T-helper 17 cell (primary cell): ENCODE results near the gene MGAT5. TPM values are rescaled to one million over a fixed set of nuclear protein-coding genes. Genes with fewer than 3 reads are reported as not detected.

ENCODE experiments used
- ATAC-seq: fragments of 150-1000 bp; cut with Tn5 transposase; 2 replicates; pipeline ENCODE4 v1.10.0; 2021; ENCODE audit warnings: mild to moderate bottlenecking, moderate library complexity
- DNase-seq, 3 donors: peaks; one replicate each; pipeline versions ENCODE4 v3.0.0 to v3.0.0-alpha.2; 2020 to 2021
- H3K9me3 ChIP-seq: one replicate; pipeline ENCODE4 v1.7.0; 2013; ENCODE audit warnings: low read length, mild to moderate bottlenecking; ENCODE audit not compliant: control insufficient read depth, poor library complexity, severe bottlenecking
- H3K27ac Mint-ChIP-seq: one replicate; pipeline ENCODE4 v1.8.0; 2022; ENCODE audit warnings: mild to moderate bottlenecking, moderate library complexity, mixed read lengths
- H3K27me3 Mint-ChIP-seq: one replicate; pipeline ENCODE4 v1.8.0; 2022; ENCODE audit warnings: mixed read lengths
- H3K36me3 Mint-ChIP-seq: one replicate; pipeline ENCODE4 v1.8.0; 2022; ENCODE audit warnings: low read depth, mixed read lengths
- H3K4me1 Mint-ChIP-seq: one replicate; pipeline ENCODE4 v1.8.0; 2022; ENCODE audit warnings: mild to moderate bottlenecking, mixed read lengths
- H3K4me3 Mint-ChIP-seq: one replicate; pipeline ENCODE4 v1.8.0; 2022; ENCODE audit warnings: mild to moderate bottlenecking, moderate library complexity, mixed read lengths
- total RNA-seq, 4 donors: library from RNA in 2 of 4; stranded (reverse) in 2 of 4; gene quantifications; one replicate each; pipeline ENCODE4 v1.2.3 and lab custom pipeline; 2022 to 2026

Gene MGAT5
- total RNA-seq, 2 donors from 2014 or later: 120 to 127 TPM

- H3K36me3 Mint-ChIP-seq: peaks cover 5% of the 10 kb centered on the region
- H3K4me1 Mint-ChIP-seq: peaks cover 59% of the 10 kb centered on the region
- H3K4me3 Mint-ChIP-seq: no peak overlapping the region
These were observed 24.7 kb downstream of the MGAT5 start for GRCh38 chr2:134278553-134278952.

DNA sequence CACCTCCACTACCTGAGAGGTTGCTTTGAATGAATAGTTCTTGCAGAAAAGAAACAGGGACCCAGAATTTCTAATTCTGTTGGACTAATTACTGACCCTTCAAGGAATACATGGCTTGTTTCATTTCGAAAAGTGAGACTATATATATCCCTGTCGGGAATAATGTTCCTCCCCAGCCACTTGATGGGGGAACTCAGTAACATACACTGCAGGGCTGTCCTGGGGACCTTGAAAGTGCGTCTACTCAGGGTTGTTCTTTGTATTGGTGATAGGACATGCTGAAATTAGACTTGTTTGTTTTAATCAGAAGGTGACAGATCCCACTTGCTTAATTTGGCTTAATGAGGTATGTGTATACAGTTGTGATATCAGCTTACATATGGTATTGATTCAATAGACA, 25.5 kb downstream of the MGAT5 start:
- H3K36me3 Mint-ChIP-seq: peaks cover 4% of the 10 kb centered on the region
- DNase-seq (no peak), ATAC-seq (no peak)
- H3K27me3 Mint-ChIP-seq: no peaks in the 10 kb centered on the region
- peak overlapping the region; percentile 74 for H3K27ac Mint-ChIP-seq
- peaks cover 56% of the 10 kb centered on the region for H3K4me1 Mint-ChIP-seq
- H3K9me3 ChIP-seq: no peaks in the 10 kb centered on the region
- no peak overlapping the region for H3K4me3 Mint-ChIP-seq

More at GRCh38 chr2:134278553-134278952, 24.7 kb downstream of the MGAT5 start:
- ATAC-seq: no peak
- no peak for DNase-seq
- H3K27me3 Mint-ChIP-seq: no peaks in the 10 kb centered on the region
- no peaks in the 10 kb centered on the region for H3K9me3 ChIP-seq
- H3K27ac Mint-ChIP-seq: peak overlapping the region; percentile 47

DNA sequence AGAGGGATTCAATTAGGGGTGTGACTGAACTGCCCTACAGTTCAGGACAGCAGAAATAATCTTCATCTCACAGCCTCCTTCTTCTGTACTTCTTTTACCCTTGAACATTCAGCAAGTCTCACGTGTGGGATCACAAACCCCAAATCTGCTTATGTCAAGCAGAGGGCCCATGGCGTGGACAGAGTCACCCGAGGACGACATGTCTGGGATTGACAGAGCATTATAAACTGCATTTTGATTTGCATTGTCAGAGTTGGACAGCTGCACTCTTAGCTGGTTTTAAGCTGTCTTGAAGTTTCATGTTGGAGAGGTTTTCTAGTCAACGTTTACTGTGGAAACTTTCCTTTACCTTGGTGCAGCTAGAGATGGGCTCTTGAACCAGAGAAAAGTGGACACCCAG, 26.4 kb downstream of the MGAT5 start:
- peaks cover 4% of the 10 kb centered on the region for H3K36me3 Mint-ChIP-seq
- no peaks in the 10 kb centered on the region for H3K9me3 ChIP-seq
- ATAC-seq: no peak
- H3K4me3 Mint-ChIP-seq: no peak overlapping the region
- H3K27me3 Mint-ChIP-seq: no peaks in the 10 kb centered on the region
- H3K4me1 Mint-ChIP-seq: peaks cover 51% of the 10 kb centered on the region
- H3K27ac Mint-ChIP-seq: peak overlapping the region; percentile 74
- DNase-seq: no peak

DNA sequence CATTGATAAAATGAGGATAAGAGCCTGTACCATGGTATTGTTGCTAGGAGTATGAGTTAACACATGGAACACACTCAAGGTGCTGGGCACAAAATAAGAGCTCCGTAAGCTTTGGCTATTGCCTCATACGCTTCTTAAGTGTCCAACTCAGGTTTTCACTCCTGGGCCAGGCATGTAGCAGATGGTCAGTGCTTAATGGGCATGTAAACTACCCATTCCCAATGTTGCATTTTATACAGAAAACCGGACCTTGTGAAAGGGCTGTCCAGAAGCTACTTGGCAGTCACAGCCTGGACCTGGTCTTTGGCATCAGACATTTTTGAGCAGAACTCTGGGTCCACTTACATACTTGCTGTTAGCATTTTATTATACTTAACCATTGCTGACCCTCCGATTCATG, 26.9 kb downstream of the MGAT5 start:
- Mint-ChIP-seq H3K36me3 (peaks cover 4% of the 10 kb centered on the region), H3K4me3 (no peak overlapping the region), H3K27me3 (no peaks in the 10 kb centered on the region), H3K27ac (peak overlapping the region; percentile 95), H3K4me1 (peaks cover 53% of the 10 kb centered on the region)
- H3K9me3 ChIP-seq: no peaks in the 10 kb centered on the region
- ATAC-seq: no peak
- DNase-seq: no peak

DNA sequence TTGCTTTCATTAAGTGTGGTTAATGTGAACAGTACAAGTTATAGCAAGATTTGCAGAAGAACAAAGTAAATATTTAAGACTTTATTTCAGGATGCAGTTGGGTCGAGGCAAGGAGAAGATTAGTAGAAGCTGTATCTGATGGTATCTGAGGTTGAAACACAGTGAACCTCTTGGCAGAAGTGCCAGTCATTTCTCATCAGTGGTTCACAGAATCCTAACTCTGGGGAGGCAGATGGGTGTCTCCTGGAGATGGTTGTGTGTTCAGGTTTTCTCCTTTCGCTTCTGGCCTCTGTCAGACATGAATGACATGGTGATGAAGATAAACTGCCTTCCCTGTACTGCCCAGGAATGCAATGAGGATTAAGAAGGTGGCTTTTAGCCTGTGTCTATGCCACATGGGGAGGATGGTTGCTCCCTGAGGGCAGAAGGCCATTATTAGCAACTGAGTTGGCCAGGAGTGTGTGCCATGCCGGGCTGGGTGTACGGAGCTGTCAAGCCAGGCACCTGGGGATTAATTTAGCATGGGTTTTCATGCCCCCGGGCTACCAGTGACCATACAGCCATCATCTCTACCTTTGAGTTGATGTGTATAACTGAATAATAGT, 28.0 kb downstream of the MGAT5 start:
- peak overlapping the region; percentile 74 for H3K4me3 Mint-ChIP-seq
- no peak for ATAC-seq

DNA sequence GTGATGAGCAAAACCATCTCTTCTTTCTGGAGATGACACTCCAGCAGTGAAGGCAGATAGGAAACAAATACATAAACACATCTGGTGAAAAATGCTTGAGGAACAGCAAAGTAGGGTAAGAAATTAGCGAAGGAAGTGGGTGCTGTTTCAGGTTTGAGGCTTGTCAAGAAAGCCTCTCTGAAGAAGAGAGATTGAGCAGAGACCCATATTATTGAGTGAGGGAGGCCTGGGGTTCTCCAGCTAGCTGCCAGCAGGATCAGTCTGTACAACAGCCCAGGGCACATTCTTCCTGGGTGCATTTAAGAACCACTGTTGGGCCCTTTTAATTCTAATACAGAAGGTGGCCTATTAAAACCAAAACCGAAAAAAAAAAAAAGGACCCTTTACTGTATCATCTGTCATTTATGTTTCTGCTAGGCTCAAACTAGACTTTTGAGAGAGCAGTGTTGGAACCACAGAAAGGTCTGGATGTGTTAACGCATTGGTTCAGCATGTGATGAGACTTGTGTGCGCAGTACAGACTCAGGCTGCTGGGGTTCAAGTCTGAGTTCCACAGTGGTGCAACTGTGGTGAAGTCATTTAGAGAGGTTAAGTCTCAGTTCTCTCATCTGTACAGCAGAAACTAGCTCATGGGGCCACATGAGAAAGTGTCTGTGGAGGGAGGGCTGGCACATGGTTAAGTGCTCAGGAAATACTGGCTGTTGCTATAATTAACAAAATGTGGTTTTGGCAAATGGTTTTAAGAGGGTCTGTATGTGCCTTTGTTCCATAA, 28.9 kb downstream of the MGAT5 start:
- no peak for DNase-seq
- peaks cover 4% of the 10 kb centered on the region for H3K36me3 Mint-ChIP-seq
- H3K27me3 Mint-ChIP-seq: no peaks in the 10 kb centered on the region
- peak; percentile 80 for ATAC-seq
- peak overlapping the region; percentile 95 for H3K27ac Mint-ChIP-seq
- H3K9me3 ChIP-seq: no peaks in the 10 kb centered on the region
- H3K4me1 Mint-ChIP-seq: peaks cover 66% of the 10 kb centered on the region
- H3K4me3 Mint-ChIP-seq: peak overlapping the region; percentile 74

More for the DNA sequence above, 28.0 kb downstream of the MGAT5 start:
- Mint-ChIP-seq H3K27ac (peak overlapping the region; percentile 95), H3K36me3 (peaks cover 6% of the 10 kb centered on the region), H3K4me1 (peaks cover 60% of the 10 kb centered on the region), H3K27me3 (no peaks in the 10 kb centered on the region)
- no peak for DNase-seq
- H3K9me3 ChIP-seq: no peaks in the 10 kb centered on the region

- Mint-ChIP-seq H3K36me3 (peaks cover 4% of the 10 kb centered on the region), H3K27ac (peak overlapping the region; percentile 95), H3K4me1 (peaks cover 62% of the 10 kb centered on the region), H3K27me3 (no peaks in the 10 kb centered on the region), H3K4me3 (no peak overlapping the region)
- ATAC-seq (no peak), DNase-seq (no peak)
- H3K9me3 ChIP-seq: no peaks in the 10 kb centered on the region
These were observed 29.8 kb downstream of the MGAT5 start for GRCh38 chr2:134283661-134284060.

GRCh38 chr2:134284119-134284670, 30.3 kb downstream of the MGAT5 start:
- Mint-ChIP-seq H3K36me3 (peaks cover 4% of the 10 kb centered on the region), H3K27ac (peak overlapping the region; percentile 95), H3K27me3 (no peaks in the 10 kb centered on the region), H3K4me3 (no peak overlapping the region), H3K4me1 (peaks cover 57% of the 10 kb centered on the region)
- DNase-seq (no peak), ATAC-seq (no peak)
- H3K9me3 ChIP-seq: no peaks in the 10 kb centered on the region

GRCh38 chr2:134287323-134287722, 33.5 kb downstream of the MGAT5 start:
- no peak overlapping the region for H3K27ac Mint-ChIP-seq
- no peak for DNase-seq
- H3K4me1 Mint-ChIP-seq: peaks cover 37% of the 10 kb centered on the region
- H3K36me3 Mint-ChIP-seq: peaks cover 6% of the 10 kb centered on the region
- H3K4me3 Mint-ChIP-seq: peak overlapping the region; percentile 45
- H3K27me3 Mint-ChIP-seq: no peaks in the 10 kb centered on the region
- no peaks in the 10 kb centered on the region for H3K9me3 ChIP-seq
- ATAC-seq: peak; percentile 11

GRCh38 chr2:134288814-134289213, 34.9 kb downstream of the MGAT5 start:
- Mint-ChIP-seq H3K4me3 (no peak overlapping the region), H3K36me3 (peaks cover 6% of the 10 kb centered on the region), H3K27me3 (no peaks in the 10 kb centered on the region), H3K4me1 (peaks cover 24% of the 10 kb centered on the region), H3K27ac (no peak overlapping the region)
- peak; percentile 45 for ATAC-seq
- no peaks in the 10 kb centered on the region for H3K9me3 ChIP-seq
- DNase-seq: no peak

DNA sequence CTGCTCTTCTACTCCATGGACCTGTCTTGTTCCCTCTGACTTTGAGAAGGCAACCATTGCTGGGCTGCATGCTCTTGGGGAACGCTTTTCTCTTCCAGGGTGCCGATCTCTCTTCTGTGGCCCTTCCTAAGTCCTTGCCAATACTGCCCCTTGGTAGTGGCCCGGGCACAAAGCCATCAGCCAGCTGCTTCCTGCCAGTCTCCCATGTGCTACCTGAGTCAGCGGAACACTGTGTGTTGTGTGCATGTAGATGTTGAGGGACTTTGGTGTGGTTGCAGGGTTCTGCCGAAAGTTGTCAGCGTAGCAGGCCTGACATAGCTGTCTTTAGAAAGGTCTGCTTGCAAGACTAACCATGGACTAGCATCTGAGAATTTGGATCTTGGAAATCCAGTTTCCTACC, 35.4 kb downstream of the MGAT5 start:
- H3K4me3 Mint-ChIP-seq: no peak overlapping the region
- DNase-seq (no peak), ATAC-seq (peak; percentile 58)
- H3K9me3 ChIP-seq: no peaks in the 10 kb centered on the region
- peaks cover 6% of the 10 kb centered on the region for H3K36me3 Mint-ChIP-seq
- H3K27me3 Mint-ChIP-seq: no peaks in the 10 kb centered on the region
- H3K27ac Mint-ChIP-seq: no peak overlapping the region
- peaks cover 27% of the 10 kb centered on the region for H3K4me1 Mint-ChIP-seq

GRCh38 chr2:134290358-134290757, 36.5 kb downstream of the MGAT5 start:
- Mint-ChIP-seq H3K27ac (no peak overlapping the region), H3K27me3 (no peaks in the 10 kb centered on the region), H3K4me1 (peaks cover 35% of the 10 kb centered on the region), H3K36me3 (peaks cover 6% of the 10 kb centered on the region), H3K4me3 (no peak overlapping the region)
- ATAC-seq: peak; percentile 65
- no peak for DNase-seq
- no peaks in the 10 kb centered on the region for H3K9me3 ChIP-seq

- ATAC-seq (no peak), DNase-seq (no peak)
- Mint-ChIP-seq H3K4me1 (peaks cover 22% of the 10 kb centered on the region), H3K27ac (no peak overlapping the region), H3K27me3 (no peaks in the 10 kb centered on the region), H3K4me3 (peak overlapping the region; percentile 33), H3K36me3 (peaks cover 4% of the 10 kb centered on the region)
- H3K9me3 ChIP-seq: no peaks in the 10 kb centered on the region
These were observed 38.6 kb downstream of the MGAT5 start for GRCh38 chr2:134292514-134292913.
